Adrenal gland (tissue), 5 donors: ENCODE measurements around the gene SERPINA3.

Experiments
- POLR2A ChIP-seq, 2 donors: fragments of 450-650 bp; IDR thresholded peaks; one replicate each; pipeline ENCODE4 v1.6.1; 2017; ENCODE audit warnings: antibody characterized with exemption in 2 of 2, mild to moderate bottlenecking in 2 of 2, moderate library complexity in 1 of 2
- TF ChIP-seq, protein P1 (sequence below), 6 experiments: fragments of 450-650 bp in 4 of 6; fragments of 200-600 bp in 2 of 6; sonication (generic) in 1 of 6; IDR thresholded peaks; 1 replicate in 5 of 6; 2 replicates in 1 of 6; pipeline versions ENCODE4 v1.5.1 to v1.8.0; 2016 to 2021; ENCODE audit warnings: antibody characterized with exemption in 6 of 6, mild to moderate bottlenecking in 2 of 6, moderate library complexity in 1 of 6
- donor health status: DM: no; HTN: no; CAD: no.

DNA sequence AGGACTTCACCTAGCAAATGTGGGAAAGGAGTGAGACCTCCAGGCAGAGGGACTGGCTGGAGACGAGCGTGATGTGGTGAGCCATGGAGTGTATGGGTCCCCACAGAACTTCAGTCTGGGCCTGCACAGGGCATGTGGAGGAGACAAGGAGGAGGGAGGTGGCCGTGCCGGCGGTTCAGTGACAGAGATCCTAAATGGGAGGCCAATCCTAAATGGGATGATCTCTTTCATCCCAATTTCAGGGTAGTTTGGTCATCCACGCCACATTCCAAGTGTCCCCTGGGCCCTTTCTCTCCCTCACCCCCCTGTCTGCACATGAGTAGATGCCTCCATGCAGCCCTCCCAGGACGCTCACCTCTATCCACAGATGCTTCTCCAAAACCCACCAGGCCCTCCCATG, 17.8 kb upstream of the SERPINA3 start:
- TF ChIP-seq, protein P1, sequence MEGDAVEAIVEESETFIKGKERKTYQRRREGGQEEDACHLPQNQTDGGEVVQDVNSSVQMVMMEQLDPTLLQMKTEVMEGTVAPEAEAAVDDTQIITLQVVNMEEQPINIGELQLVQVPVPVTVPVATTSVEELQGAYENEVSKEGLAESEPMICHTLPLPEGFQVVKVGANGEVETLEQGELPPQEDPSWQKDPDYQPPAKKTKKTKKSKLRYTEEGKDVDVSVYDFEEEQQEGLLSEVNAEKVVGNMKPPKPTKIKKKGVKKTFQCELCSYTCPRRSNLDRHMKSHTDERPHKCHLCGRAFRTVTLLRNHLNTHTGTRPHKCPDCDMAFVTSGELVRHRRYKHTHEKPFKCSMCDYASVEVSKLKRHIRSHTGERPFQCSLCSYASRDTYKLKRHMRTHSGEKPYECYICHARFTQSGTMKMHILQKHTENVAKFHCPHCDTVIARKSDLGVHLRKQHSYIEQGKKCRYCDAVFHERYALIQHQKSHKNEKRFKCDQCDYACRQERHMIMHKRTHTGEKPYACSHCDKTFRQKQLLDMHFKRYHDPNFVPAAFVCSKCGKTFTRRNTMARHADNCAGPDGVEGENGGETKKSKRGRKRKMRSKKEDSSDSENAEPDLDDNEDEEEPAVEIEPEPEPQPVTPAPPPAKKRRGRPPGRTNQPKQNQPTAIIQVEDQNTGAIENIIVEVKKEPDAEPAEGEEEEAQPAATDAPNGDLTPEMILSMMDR (IDR thresholded peaks at IDR 0.05): no peak
- no peak for TF ChIP-seq POLR2A (IDR thresholded peaks at IDR 0.05)
